GM19467 (cell line): ENCODE measurements around the gene FAM229B.
"Not testable (repeated sequence)": the region's sequence is repeated elsewhere in the genome, so short reads cannot be mapped to it uniquely, and the experiment has no call there.

ENCODE experiments used
- ATAC-seq: cut with Tn5 transposase; IDR thresholded peaks from one replicate; pipeline ENCODE4 v1.9.1; 2021; ENCODE audit warnings: mild to moderate bottlenecking, moderate library complexity; ENCODE audit not compliant: unreplicated experiment

Gene FAM229B

GRCh38 chr6:112062966-112063365, 24.4 kb upstream of the FAM229B start:
- ATAC-seq = no peak

DNA sequence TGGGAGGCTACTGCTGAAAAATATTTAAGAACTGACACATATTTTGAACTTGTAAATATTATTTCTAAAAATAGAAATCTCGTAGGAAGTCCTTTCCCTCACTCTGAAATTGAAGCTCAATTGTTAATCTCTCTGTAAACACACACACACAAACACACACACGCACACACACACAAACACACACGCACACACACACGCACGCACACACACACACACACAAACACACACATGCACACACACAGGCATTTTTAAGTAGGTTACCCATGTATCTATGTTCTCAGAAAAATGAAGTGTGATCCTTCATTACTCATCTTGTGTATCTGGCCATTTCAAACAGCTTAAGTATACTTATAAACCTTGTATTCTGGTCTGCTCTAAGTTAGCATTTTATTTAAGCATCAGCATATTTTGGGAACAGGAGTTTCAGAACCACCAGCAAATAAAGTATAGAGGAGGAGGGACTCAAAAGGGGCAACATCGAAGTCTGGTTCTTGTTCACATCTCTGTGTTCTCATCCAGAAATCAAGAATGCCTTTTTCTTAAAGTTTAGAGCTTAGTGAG, 21.9 kb upstream of the FAM229B start:
- ATAC-seq = no peak

DNA sequence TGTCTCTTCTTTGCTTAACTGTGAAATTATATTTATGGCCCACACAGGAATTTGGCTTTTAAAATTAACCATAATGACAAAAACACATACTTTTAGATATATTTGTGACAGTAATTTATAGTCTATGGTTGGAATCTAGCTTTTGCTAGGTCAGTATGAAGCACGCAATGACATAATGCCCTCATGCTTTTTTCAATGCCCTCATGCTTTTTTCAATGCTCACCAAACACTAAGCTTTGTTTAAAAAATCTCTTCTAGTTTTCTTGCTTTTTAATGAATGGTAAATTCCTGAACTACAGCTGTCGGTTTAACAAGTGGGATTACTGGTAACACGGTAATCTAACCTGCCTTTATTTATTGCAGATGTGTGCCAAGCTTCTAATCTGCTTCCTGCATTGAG, 20.8 kb upstream of the FAM229B start:
- ATAC-seq = no peak

DNA sequence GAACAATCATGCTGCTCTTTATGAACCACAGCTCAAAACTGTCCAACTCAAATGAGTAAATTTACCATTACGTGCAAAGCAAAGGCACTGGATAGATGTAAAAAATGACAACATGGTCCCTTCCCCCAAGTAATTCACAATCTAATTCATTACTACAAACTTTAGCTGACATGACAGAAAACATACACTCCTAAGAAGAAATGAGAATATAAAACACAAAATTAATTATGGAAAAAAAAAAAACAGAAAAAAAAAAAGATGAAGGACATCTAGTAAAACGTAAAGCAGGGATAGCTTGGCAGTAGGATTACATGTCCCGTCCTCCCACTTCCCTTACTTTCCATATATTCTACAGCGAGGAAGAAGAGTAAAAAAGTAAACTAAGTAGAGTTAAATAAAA, 5.8 kb upstream of the FAM229B start:
- ATAC-seq = no peak

GRCh38 chr6:112085286-112086065, 1.9 kb upstream of the FAM229B start:
- no peak for ATAC-seq

DNA sequence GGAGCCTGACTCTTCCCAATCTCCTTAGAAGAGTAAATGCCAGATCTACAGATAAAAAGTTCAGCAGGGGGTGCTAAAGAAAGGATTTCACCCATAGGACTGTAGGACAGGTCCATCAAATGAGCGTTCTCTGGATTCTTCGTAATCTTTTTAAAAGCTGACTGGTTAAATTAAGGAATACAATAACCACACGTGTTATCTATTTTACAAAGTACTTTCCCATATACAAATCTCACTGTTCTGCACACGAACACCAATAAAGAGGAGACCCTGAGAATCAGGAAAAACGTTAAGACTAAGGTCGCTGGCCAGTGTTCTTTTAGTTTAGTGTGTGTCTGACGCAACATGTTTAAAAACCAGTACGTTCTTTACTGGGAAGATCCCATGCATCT, 651 bp upstream of the FAM229B start:
- ATAC-seq = peak; percentile 17

DNA sequence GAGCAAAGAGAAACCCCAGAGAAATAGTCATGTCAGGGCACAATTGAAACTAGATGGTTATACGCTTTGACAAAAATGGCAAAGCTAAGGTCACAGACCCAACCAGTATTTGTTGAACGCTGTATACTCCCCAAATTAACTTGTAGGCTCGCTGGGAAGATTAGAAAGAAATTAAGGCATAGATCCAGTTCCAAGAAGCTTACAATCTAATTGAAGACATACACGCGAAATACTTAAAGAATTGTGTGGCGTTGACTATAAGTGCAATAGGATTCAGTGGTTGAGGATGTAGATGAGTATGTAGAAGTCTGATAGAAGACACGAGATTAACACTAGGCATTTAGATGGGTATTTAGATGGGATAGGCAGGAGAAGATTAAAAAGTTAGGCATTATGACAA, 525 bp downstream of the FAM229B start:
- no peak for ATAC-seq

DNA sequence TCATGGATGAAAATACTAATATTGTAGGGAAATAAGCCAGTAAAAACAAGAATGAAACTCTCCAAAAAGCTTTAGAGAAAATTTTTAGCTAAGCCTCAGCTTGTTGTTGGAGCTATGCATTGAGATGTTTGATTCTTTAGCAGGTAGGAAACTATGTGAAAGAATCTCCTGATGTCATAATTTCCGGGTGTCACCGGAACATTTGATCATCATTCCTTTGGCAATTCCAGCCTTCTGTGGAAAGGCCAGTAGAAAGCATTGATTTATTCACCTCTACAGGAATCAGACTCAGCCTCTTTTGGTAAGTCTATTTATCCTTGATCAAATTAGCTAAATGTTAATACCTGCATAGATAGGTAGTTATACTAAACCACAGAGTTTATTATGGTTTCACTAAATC, 9.5 kb downstream of the FAM229B start:
- ATAC-seq = no peak

DNA sequence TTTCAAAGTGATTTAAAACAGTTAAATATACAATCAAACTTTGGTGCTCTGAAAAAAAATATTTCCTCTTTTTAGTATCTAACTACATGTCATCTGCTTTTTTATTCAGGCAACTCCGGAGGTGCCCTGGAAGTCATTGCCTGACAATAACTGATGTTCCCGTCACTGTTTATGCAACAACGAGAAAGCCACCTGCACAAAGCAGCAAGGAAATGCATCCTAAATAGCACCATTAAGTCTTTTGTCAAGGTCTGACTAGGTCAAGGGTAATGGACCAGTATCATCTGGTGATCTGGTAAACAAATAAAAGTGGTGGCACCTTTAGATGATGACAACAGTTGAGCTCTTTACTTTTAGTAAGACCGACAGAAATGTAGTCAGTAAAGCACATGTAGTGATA, 13.2 kb downstream of the FAM229B start:
- no peak for ATAC-seq

DNA sequence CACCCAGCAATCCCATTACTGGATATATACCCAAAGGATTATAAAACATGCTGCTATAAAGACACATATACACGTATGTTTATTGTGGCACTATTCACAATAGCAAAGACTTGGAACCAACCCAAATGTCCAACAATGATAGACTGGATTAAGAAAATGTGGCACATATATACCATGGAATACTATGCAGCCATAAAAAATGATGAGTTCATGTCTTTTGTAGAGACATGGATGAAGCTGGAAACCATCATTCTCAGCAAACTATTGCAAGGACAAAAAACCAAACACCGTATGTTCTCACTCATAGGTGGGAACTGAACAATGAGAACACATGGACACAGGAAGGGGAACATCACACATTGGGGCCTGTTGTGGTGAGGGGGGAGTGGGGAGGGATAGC, 18.6 kb downstream of the FAM229B start:
- ATAC-seq = not testable (repeated sequence)

DNA sequence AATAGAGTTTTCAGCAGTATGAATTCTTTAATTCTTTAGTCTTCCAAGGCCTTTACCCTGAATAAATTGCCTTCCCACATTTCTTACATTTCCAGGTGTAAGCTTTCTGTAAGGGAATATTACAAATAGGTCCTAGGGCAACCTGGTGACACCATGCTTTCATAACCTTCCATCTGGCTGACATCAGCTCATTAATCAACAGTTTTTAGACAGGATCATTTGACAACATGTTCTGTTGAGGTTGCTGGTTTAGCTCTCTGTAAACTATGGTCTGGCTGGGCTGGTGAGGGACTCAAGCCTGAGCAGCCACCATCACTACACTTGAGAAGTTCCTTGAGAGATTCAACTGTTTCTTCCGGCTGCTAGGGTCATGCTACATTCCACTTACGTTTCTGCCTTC, 19.2 kb downstream of the FAM229B start:
- ATAC-seq = no peak

DNA sequence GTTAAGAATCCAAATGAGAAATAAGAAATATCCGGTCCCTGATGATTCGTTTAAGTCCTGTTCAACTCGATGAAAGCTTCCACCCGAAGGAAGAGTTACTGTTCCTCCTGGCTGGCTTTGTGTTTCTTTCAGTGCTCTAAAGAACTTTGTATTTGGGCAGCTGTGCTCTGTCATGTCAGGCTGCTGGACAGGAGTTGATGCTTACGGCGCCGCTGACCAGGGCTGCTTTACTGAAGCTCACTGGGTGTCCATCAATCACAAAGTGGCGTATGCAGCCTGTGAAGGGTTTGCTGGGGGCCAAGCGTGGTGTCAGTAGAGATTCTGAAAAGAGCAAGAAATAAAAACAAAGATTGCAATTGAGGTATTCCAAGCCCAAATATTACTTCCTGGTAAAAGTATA, 21.9 kb downstream of the FAM229B start:
- no peak for ATAC-seq

DNA sequence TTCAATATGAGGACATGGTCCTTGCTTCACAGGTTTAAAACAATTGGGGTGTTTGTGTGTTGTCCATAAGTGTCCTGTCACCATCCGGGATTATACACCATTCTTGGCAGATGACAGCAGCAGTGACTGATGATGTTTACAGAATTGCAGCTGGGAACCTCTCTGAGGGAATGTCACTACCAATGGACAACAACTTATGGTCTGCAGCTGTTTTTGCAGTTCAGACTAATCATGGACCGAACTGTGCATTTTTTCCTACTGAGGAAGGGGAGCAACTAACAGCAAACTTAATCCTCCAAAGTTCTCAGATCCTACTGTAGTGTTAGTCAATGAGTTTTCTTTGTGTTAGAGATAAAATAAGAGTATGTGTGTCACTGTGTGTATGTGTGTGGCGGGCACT, 26.0 kb downstream of the FAM229B start:
- no peak for ATAC-seq

GRCh38 chr6:112113918-112114317, 26.5 kb downstream of the FAM229B start:
- ATAC-seq = no peak

- ATAC-seq = no peak
These were observed 27.3 kb downstream of the FAM229B start for GRCh38 chr6:112114577-112115223.

DNA sequence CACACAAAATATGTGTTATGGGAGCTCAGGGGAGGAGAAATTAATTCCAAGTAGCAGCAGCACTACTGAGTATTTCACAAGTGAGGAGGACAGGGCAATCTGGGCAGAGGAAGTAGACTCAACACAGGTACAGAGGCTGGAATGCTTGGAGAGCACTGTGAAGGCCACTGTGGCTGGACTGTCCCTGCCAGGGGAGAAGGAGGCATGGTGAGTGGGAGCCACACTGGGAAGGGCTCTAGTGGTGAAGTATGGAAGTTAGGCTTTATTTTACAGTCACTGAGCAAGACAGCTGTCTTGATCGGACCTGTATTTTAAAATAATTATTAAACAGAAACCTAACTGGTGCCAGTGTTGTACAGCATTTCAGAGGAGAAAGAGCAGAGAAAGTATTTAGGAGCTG, 28.8 kb downstream of the FAM229B start:
- no peak for ATAC-seq

DNA sequence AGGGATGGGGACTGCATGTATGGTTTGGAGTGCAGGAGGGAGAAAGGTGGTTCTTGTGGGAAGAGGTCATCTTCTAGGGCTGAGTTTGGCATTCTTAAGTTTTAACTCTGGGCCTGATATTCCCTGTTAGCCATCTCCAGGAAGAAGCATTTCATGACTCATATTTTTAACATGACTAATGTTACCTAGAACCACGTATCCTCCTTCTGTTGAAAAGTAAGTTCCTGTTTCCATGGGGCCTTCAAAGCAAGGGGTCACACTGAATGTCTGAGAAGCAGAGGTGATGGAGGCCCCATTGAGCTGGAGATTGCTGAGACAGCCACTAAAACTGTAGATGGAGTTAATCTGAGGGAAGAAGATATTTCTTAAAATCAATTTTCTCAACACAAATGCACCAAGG, 30.2 kb downstream of the FAM229B start:
- ATAC-seq = no peak

DNA sequence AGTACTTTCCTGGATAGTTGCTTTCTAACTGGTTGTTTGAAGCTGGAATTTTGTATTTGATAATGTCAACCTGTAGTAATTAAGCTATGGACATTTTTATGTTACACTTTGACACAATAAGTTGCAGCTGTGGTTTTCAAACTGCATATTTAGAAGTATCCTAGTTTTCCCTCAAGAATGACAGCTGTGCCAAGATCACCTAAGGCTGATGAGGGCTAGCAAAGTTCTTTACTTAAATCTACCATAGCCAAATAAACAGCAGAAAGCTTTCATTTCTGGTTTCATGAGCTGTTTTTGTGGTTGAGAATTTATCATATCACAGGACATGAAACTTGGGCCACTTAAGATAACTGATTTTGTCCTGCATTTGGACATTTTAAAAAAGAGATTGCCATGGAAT, 30.6 kb downstream of the FAM229B start:
- ATAC-seq = no peak

GRCh38 chr6:112122756-112123155, 35.4 kb downstream of the FAM229B start:
- no peak for ATAC-seq

GRCh38 chr6:112123982-112124381, 36.6 kb downstream of the FAM229B start:
- ATAC-seq = no peak

GRCh38 chr6:112128208-112128607, 40.8 kb downstream of the FAM229B start:
- ATAC-seq = no peak

- no peak for ATAC-seq
These were observed 43.5 kb downstream of the FAM229B start for GRCh38 chr6:112130878-112131277.
